ENCODE results near the gene UQCRH.
"Not testable (repeated sequence)": the region's sequence is repeated elsewhere in the genome, so short reads cannot be mapped to it uniquely, and the experiment has no call there.

The UQCRH gene

GRCh38 chr1:46344481-46344880 lies 41.0 kb downstream of the UQCRH start:
- peaks cover 9% of the 10 kb centered on the region; the same call in 1 of the 2 replicates for H3F3A ChIP-seq (ENCODE audit: insufficient read depth)
- no peak overlapping the region for H3K27ac ChIP-seq (ENCODE audit: low read depth, low read length)
- no peak overlapping the region for H3K4me3 ChIP-seq (ENCODE audit: insufficient read depth, low read length, poor library complexity, severe bottlenecking)
- H3K36me3 ChIP-seq (ENCODE audit: low read length), result peaks cover 2% of the 10 kb centered on the region; the same call in 1 of the 2 replicates
- H3K9ac ChIP-seq (ENCODE audit: low read length), result no peak overlapping the region
- H3K9me2 ChIP-seq (replicated peaks; ENCODE audit: insufficient read depth, low read length), result no peaks in the 10 kb centered on the region
- H3K27me3 ChIP-seq (ENCODE audit: low read length), result no peaks in the 10 kb centered on the region
- H3K4me2 ChIP-seq (ENCODE audit: low read depth, low read length, poor library complexity, severe bottlenecking), result no peak overlapping the region
- no peaks in the 10 kb centered on the region for H3K9me3 ChIP-seq (ENCODE audit: insufficient read depth, low read length)
- H3K79me2 ChIP-seq (ENCODE audit: insufficient read depth, low read length), result peaks cover 35% of the 10 kb centered on the region
- no peak for TF ChIP-seq EZH2phosphoT487 (conservative IDR thresholded peaks at IDR 0.05; ENCODE audit: low read length)
- TF ChIP-seq, protein P1, sequence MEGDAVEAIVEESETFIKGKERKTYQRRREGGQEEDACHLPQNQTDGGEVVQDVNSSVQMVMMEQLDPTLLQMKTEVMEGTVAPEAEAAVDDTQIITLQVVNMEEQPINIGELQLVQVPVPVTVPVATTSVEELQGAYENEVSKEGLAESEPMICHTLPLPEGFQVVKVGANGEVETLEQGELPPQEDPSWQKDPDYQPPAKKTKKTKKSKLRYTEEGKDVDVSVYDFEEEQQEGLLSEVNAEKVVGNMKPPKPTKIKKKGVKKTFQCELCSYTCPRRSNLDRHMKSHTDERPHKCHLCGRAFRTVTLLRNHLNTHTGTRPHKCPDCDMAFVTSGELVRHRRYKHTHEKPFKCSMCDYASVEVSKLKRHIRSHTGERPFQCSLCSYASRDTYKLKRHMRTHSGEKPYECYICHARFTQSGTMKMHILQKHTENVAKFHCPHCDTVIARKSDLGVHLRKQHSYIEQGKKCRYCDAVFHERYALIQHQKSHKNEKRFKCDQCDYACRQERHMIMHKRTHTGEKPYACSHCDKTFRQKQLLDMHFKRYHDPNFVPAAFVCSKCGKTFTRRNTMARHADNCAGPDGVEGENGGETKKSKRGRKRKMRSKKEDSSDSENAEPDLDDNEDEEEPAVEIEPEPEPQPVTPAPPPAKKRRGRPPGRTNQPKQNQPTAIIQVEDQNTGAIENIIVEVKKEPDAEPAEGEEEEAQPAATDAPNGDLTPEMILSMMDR (IDR thresholded peaks at IDR 0.05; ENCODE audit: insufficient read depth, low read length, poor library complexity, severe bottlenecking), result no peak
- no peaks in the 10 kb centered on the region for H4K20me1 ChIP-seq (ENCODE audit: low read depth, low read length)
- no peak overlapping the region for H2AFZ ChIP-seq (ENCODE audit: low read depth, low read length, severe bottlenecking)

- TF ChIP-seq EZH2phosphoT487 (conservative IDR thresholded peaks at IDR 0.05; ENCODE audit: low read length), result no peak
- TF ChIP-seq, protein P1 (IDR thresholded peaks at IDR 0.05; ENCODE audit: insufficient read depth, low read length, poor library complexity, severe bottlenecking), result no peak
- Histone ChIP-seq H4K20me1 (ENCODE audit: low read depth, low read length) (no peaks in the 10 kb centered on the region), H3K9me2 (replicated peaks; ENCODE audit: insufficient read depth, low read length) (no peaks in the 10 kb centered on the region), H3K9me3 (ENCODE audit: insufficient read depth, low read length) (no peaks in the 10 kb centered on the region), H3K27me3 (ENCODE audit: low read length) (no peaks in the 10 kb centered on the region), H3K79me2 (ENCODE audit: insufficient read depth, low read length) (peaks cover 36% of the 10 kb centered on the region), H3K4me2 (ENCODE audit: low read depth, low read length, poor library complexity, severe bottlenecking) (no peak overlapping the region), H3F3A (ENCODE audit: insufficient read depth) (peaks cover 9% of the 10 kb centered on the region; the same call in 1 of the 2 replicates), H3K27ac (ENCODE audit: low read depth, low read length) (no peak overlapping the region), H3K36me3 (ENCODE audit: low read length) (peaks cover 10% of the 10 kb centered on the region; the same call in 1 of the 2 replicates), H2AFZ (ENCODE audit: low read depth, low read length, severe bottlenecking) (no peak overlapping the region), H3K4me3 (ENCODE audit: insufficient read depth, low read length, poor library complexity, severe bottlenecking) (no peak overlapping the region), H3K9ac (ENCODE audit: low read length) (no peak overlapping the region)
Observed at GRCh38 chr1:46345281-46345680, 41.8 kb downstream of the UQCRH start.

DNA sequence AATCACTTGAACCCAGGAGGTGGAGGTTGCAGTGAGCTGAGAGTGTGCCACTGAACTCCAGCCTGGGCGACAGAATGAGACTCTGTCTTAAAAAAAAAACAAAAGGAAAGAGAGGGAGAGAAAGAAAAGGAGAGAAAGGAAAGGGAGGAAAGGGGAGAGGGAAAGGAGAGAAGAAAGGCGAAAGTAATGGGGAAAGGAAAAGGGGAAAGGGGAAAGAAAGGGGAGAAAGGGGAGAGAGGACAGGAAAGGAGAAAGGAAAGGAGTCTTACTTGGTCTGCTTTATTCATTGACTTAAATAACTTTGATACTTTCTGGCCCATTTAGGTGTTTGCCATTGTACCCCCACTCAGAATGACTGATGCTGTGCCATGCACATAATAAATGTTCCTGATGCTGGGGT lies 48.9 kb downstream of the UQCRH start:
- Histone ChIP-seq H4K20me1 (ENCODE audit: low read depth, low read length) (no peaks in the 10 kb centered on the region), H3K9me2 (replicated peaks; ENCODE audit: insufficient read depth, low read length) (no peaks in the 10 kb centered on the region), H3K36me3 (ENCODE audit: low read length) (peaks cover 31% of the 10 kb centered on the region), H3K9me3 (ENCODE audit: insufficient read depth, low read length) (no peaks in the 10 kb centered on the region), H3K9ac (ENCODE audit: low read length) (no peak overlapping the region), H3F3A (ENCODE audit: insufficient read depth) (peaks cover 4% of the 10 kb centered on the region; the same call in 1 of the 2 replicates), H3K79me2 (ENCODE audit: insufficient read depth, low read length) (peaks cover 9% of the 10 kb centered on the region; the same call in 1 of the 2 replicates), H3K4me3 (ENCODE audit: insufficient read depth, low read length, poor library complexity, severe bottlenecking) (no peak overlapping the region), H3K27me3 (ENCODE audit: low read length) (no peaks in the 10 kb centered on the region), H3K4me2 (ENCODE audit: low read depth, low read length, poor library complexity, severe bottlenecking) (no peak overlapping the region), H3K27ac (ENCODE audit: low read depth, low read length) (no peak overlapping the region), H2AFZ (ENCODE audit: low read depth, low read length, severe bottlenecking) (no peak overlapping the region)
- TF ChIP-seq, protein P1 (IDR thresholded peaks at IDR 0.05; ENCODE audit: insufficient read depth, low read length, poor library complexity, severe bottlenecking), result no peak
- no peak for TF ChIP-seq EZH2phosphoT487 (conservative IDR thresholded peaks at IDR 0.05; ENCODE audit: low read length)

GRCh38 chr1:46355920-46356319 lies 52.4 kb downstream of the UQCRH start:
- not testable (repeated sequence) for H3K9me3 ChIP-seq (ENCODE audit: insufficient read depth, low read length); H3K27ac ChIP-seq (ENCODE audit: low read depth, low read length); H3K9me2 ChIP-seq (replicated peaks; ENCODE audit: insufficient read depth, low read length); H3K4me2 ChIP-seq (ENCODE audit: low read depth, low read length, poor library complexity, severe bottlenecking); H4K20me1 ChIP-seq (ENCODE audit: low read depth, low read length); H3K27me3 ChIP-seq (ENCODE audit: low read length); H2AFZ ChIP-seq (ENCODE audit: low read depth, low read length, severe bottlenecking); H3K79me2 ChIP-seq (ENCODE audit: insufficient read depth, low read length); H3K4me3 ChIP-seq (ENCODE audit: insufficient read depth, low read length, poor library complexity, severe bottlenecking); H3F3A ChIP-seq (ENCODE audit: insufficient read depth); H3K9ac ChIP-seq (ENCODE audit: low read length)
- H3K36me3 ChIP-seq (ENCODE audit: low read length), result peaks cover 22% of the 10 kb centered on the region; the same call in 1 of the 2 replicates
